Esophagus muscularis mucosa (tissue), 4 donors: ENCODE results near the gene PCBP3. TPM values are rescaled to one million over a fixed set of nuclear protein-coding genes. Genes with fewer than 3 reads are reported as not detected.
"Not testable (repeated sequence)": the region's sequence is repeated elsewhere in the genome, so short reads cannot be mapped to it uniquely, and the experiment has no call there.

ENCODE experiments used
- DNase-seq: peaks from one replicate; pipeline ENCODE4 v3.0.0-alpha.2; 2017; ENCODE audit errors: extremely low spot score
- H3K27ac ChIP-seq, 4 donors: fragments of 200-600 bp; sonication (generic); replicated peaks in 1 of 4; 1 replicate in 3 of 4; 2 replicates in 1 of 4; pipeline ENCODE4 v1.5.1; 2016 to 2019; ENCODE audit warnings: mild to moderate bottlenecking in 1 of 4
- H3K27me3 ChIP-seq, 4 donors: fragments of 200-600 bp; sonication (generic); one replicate each; pipeline versions ENCODE4 v1.5.1 to v1.6.0; 2016 to 2019
- H3K36me3 ChIP-seq, 4 donors: fragments of 200-600 bp; sonication (generic); one replicate each; pipeline ENCODE4 v1.5.1; 2016 to 2019
- H3K4me1 ChIP-seq, 4 donors: fragments of 200-600 bp; sonication (generic); one replicate each; pipeline ENCODE4 v1.5.1; 2016 to 2019
- H3K4me3 ChIP-seq, 4 donors: fragments of 200-600 bp; sonication (generic); 1 replicate in 2 of 4; 2 replicates in 2 of 4; pipeline ENCODE4 v1.5.1; 2016 to 2019; ENCODE audit warnings: mild to moderate bottlenecking in 4 of 4, moderate library complexity in 1 of 4
- H3K9me3 ChIP-seq, 4 donors: fragments of 200-600 bp; sonication (generic); 1 replicate in 3 of 4; 2 replicates in 1 of 4; pipeline ENCODE4 v1.5.1; 2016 to 2019
- CTCF ChIP-seq, 3 experiments: fragments of 200-600 bp in 2 of 3; fragments of 450-650 bp in 1 of 3; sonication (generic) in 2 of 3; IDR thresholded peaks; one replicate each; pipeline ENCODE4 v1.5.1; 2017 to 2019; ENCODE audit warnings: antibody characterized with exemption in 3 of 3, mild to moderate bottlenecking in 2 of 3, moderate library complexity in 1 of 3
- EP300 ChIP-seq: sonication (generic); formaldehyde crosslinking; IDR thresholded peaks from one replicate; pipeline ENCODE4 v1.6.1; 2017; ENCODE audit warnings: antibody characterized with exemption
- POLR2A ChIP-seq: fragments of 450-650 bp; IDR thresholded peaks from one replicate; pipeline ENCODE4 v1.6.1; 2017; ENCODE audit warnings: antibody characterized with exemption, moderate library complexity, mild to moderate bottlenecking, low read depth
- POLR2AphosphoS5 ChIP-seq, 2 donors: sonication (generic); formaldehyde crosslinking; IDR thresholded peaks; one replicate each; pipeline ENCODE4 v1.6.1; 2017; ENCODE audit warnings: antibody characterized with exemption in 2 of 2
- WGBS: methylation state at CpG from one replicate; pipeline ENCODE4 v1.1.5; 2018; 5-methylcytosine and 5-hydroxymethylcytosine counted together
- intact Hi-C: fragments of 100-400 bp; cut with DNase I; formaldehyde crosslinking; loops from one replicate; pipeline ENCODE4 v1.15.1; 2023
- total RNA-seq, 4 donors: library from RNA; depleted of rRNA; stranded (reverse); fragments of >200 nt; gene quantifications; one replicate each; pipeline versions ENCODE4 v1.1.0 to v1.2.1, GENCODE V29; 2016

The PCBP3 gene
- total RNA-seq, 4 donors from 2014 or later, result 7.5 to 9.2 (median 8.1) TPM

DNA sequence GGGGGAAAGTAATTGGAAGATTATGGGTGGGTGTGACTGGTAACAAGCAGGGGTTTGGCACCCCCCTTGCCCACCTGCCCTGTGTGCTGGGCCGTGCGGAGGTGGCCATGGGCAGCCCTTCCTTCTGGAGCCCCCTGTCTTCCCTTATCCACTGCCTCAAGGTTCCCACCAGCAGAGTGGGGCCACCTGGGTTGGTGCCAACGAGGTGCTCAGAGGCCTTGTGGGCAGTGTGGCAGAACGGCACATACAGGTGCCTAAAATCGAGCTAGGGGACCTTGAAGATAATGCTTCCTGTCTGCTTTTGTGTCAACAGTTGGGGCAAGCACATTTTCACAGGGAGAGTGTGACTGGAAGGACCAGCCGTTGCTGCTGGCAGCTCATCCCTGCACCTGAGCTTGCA is 161.8 kb downstream of the PCBP3 start:
- H3K27me3 ChIP-seq, result no peaks in the 10 kb centered on the region
- TF ChIP-seq EP300, result no peak
- TF ChIP-seq POLR2A, result no peak
- no peak for TF ChIP-seq POLR2AphosphoS5 (IDR thresholded peaks at IDR 0.05)
- TF ChIP-seq CTCF (IDR thresholded peaks at IDR 0.05), result no peak
- H3K4me1 ChIP-seq, result no peaks in the 10 kb centered on the region
- no peak overlapping the region for H3K4me3 ChIP-seq
- H3K27ac ChIP-seq, result no peak overlapping the region
- H3K36me3 ChIP-seq, result no peaks in the 10 kb centered on the region
- WGBS, result 75% methylated on average over 4 of the region's 6 CpGs
- intact Hi-C loops, result no loop called here
- no peaks in the 10 kb centered on the region for H3K9me3 ChIP-seq
- DNase-seq, result no peak

DNA sequence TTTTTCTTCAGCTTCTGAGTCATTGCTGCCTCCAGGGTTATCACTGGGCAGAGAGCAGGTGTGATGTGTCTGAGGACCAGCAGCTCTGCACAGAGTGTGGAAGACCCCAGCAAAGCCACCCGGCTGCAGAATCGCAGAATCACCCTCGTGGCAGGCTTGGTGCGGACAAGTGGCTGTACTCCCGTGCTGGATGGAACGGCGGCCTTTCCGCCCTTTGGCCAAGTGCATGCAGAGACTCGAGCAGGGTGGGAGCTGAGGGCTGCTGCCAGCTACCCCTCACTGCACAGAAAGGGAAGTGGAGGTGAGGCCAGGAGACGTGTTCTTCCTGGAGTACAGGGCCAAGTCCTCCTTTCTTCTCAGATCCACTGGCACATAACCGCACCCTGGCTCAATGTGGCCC is 162.5 kb downstream of the PCBP3 start:
- intact Hi-C loops, result no loop called here

DNA sequence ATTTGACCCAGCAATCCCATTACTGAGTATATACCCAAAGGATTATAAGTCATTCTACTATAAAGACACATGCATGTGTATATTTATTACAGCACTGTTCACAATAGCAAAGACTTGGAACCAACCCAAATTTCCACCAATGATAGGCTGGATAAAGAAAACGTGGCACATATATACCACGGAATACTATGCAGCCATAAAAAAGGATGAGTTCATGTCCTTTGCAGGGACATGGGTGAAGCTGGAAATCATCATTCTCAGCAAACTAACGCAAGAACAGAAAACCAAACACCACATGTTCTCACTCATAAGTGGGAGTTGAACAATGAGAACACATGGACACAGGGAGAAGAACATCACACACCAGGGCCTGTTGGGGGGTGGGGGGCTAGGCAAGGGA is 165.1 kb downstream of the PCBP3 start:
- WGBS, result 88% methylated on average over 3 of the region's 3 CpGs
- H3K27me3 ChIP-seq, DNase-seq, H3K36me3 ChIP-seq, H3K4me1 ChIP-seq, intact Hi-C loops, H3K4me3 ChIP-seq, H3K27ac ChIP-seq, H3K9me3 ChIP-seq: not testable (repeated sequence)

More for the DNA sequence above, 162.5 kb downstream of the PCBP3 start:
- TF ChIP-seq POLR2AphosphoS5 (IDR thresholded peaks at IDR 0.05) (no peak), POLR2A (no peak), EP300 (no peak), CTCF (IDR thresholded peaks at IDR 0.05) (no peak)
- Histone ChIP-seq H3K9me3 (no peaks in the 10 kb centered on the region), H3K4me1 (no peaks in the 10 kb centered on the region), H3K4me3 (no peak overlapping the region), H3K36me3 (no peaks in the 10 kb centered on the region), H3K27ac (no peak overlapping the region), H3K27me3 (no peaks in the 10 kb centered on the region)
- 81% methylated on average over 11 of the region's 11 CpGs for WGBS
- no peak for DNase-seq

DNA sequence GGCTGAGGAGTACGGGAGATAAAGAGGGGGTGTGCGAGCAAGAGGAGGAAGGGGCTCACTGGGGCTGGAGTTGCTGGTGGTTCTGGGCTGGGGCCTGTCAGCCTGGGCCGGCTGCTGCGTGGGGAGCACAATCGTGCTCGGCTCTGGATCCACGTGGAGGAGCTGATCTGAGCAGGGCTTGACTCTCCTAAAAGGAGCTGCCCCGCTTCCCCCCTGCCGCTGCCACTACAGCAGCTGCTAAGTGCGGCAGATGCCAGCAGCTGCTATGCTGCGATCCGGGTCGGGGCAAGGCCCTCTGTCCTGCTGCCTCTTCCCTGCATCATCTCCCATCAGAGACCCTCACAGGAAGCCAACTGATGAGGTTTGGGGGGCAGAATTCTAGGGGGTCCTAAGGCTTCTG is 165.9 kb downstream of the PCBP3 start:
- TF ChIP-seq EP300 (no peak), POLR2AphosphoS5 (IDR thresholded peaks at IDR 0.05) (no peak), CTCF (IDR thresholded peaks at IDR 0.05) (no peak), POLR2A (no peak)
- Histone ChIP-seq H3K4me3 (no peak overlapping the region), H3K4me1 (no peaks in the 10 kb centered on the region), H3K27ac (no peak overlapping the region), H3K36me3 (no peaks in the 10 kb centered on the region), H3K9me3 (no peaks in the 10 kb centered on the region), H3K27me3 (no peaks in the 10 kb centered on the region)
- no peak for DNase-seq
- intact Hi-C loops, result no loop called here
- WGBS, result 80% methylated on average over 13 of the region's 13 CpGs

DNA sequence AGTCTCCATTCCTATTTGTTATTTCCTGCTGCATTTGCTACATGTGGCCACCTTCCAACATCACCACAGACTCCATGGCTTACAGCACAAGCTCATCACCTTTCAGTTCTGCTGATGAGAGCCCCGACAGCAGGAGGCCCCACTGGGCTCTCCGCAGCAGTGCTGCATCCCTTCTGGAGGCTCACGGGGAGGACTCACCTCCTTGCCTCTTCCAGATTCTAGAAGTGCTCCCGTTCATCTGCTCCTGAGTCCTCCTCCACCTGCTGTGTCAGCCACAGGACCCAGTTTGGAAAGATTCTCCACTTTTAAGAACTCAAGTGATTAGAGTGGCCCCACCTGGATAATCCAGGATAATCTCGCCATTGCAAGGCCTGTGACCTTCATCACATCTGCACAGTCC is 167.6 kb downstream of the PCBP3 start:
- Histone ChIP-seq H3K4me1 (no peaks in the 10 kb centered on the region), H3K36me3 (no peaks in the 10 kb centered on the region), H3K27me3 (no peaks in the 10 kb centered on the region), H3K4me3 (no peak overlapping the region), H3K27ac (no peak overlapping the region), H3K9me3 (no peaks in the 10 kb centered on the region)
- intact Hi-C loops, result no loop called here
- no peak for DNase-seq
- WGBS, result 82% methylated on average over 5 of the region's 5 CpGs
- TF ChIP-seq EP300 (no peak), POLR2AphosphoS5 (IDR thresholded peaks at IDR 0.05) (no peak), CTCF (IDR thresholded peaks at IDR 0.05) (no peak), POLR2A (no peak)

DNA sequence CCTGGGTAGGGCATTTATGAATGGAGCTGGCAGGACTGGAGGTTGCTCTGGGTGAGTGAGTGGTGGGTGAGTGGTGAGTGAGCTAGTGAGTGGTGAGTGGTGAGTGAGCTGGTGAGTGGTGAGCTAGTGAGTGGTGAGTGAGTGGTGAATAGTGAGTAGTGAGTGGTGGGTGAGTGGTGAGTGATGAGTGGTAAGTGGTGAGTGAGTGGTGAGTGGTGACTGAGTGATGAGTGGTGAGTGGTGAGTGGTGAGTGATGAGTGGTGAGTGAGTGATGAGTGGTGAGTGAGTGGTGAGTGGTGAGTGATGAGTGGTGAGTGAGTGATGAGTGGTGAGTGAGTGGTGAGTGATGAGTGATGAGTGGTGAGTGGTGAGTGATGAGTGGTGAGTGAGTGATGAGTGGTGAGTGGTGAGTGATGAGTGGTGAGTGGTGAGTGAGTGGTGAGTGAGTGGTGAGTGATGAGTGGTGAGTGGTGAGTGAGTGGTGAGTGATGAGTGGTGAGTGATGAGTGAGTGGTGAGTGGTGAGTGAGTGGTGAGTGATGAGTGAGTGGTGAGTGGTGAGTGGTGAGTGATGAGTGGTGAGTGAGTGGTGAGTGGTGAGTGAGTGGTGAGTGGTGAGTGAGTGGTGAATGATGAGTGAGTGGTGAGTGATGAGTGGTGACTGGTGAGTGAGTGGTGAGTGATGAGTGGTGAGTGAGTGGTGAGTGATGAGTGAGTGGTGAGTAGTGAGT is 170.8 kb downstream of the PCBP3 start:
- intact Hi-C loops, H3K27me3 ChIP-seq, H3K27ac ChIP-seq, H3K4me1 ChIP-seq, H3K36me3 ChIP-seq, DNase-seq, H3K9me3 ChIP-seq, H3K4me3 ChIP-seq: not testable (repeated sequence)

DNA sequence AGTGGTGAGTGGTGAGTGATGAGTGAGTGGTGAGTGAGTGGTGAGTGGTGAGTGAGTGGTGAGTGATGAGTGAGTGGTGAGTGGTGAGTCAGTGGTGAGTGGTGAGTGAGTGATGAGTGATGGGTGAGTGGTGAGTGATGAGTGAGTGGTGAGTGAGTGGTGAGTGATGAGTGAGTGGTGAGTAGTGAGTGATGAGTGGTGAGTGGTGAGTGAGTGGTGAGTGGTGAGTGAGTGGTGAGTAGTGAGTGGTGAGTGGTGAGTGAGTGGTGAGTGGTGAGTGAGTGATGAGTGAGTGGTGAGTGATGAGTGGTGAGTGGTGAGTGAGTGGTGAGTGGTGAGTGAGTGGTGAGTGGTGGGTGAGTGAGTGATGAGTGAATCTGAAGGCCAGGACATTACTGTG is 172.3 kb downstream of the PCBP3 start:
- not testable (repeated sequence) for H3K4me1 ChIP-seq, DNase-seq, H3K27me3 ChIP-seq, H3K36me3 ChIP-seq, H3K4me3 ChIP-seq, H3K27ac ChIP-seq, H3K9me3 ChIP-seq
- intact Hi-C loops, result loop anchor here (5.0 kb wide), 1 partner anchor 218 kb away; no protein-coding TSS in a partner anchor
